HG03039 (cell line): ENCODE results near the gene SPACA7.

ENCODE experiments used
- ATAC-seq: cut with Tn5 transposase; IDR thresholded peaks from one replicate; pipeline ENCODE4 v1.9.1; 2021; ENCODE audit warnings: mild to moderate bottlenecking, moderate library complexity; ENCODE audit not compliant: unreplicated experiment

Gene SPACA7

GRCh38 chr13:112462408-112462807 is 86.3 kb downstream of the SPACA7 start:
- ATAC-seq, result no peak

- ATAC-seq, result no peak
These were observed 88.6 kb downstream of the SPACA7 start for GRCh38 chr13:112464720-112465119.

- ATAC-seq, result no peak
These were observed 89.3 kb downstream of the SPACA7 start for GRCh38 chr13:112465251-112466131.

GRCh38 chr13:112466132-112467058 is 90.2 kb downstream of the SPACA7 start:
- no peak for ATAC-seq

- no peak for ATAC-seq
These were observed 91.1 kb downstream of the SPACA7 start for GRCh38 chr13:112467236-112467635.

GRCh38 chr13:112468069-112468468 is 91.9 kb downstream of the SPACA7 start:
- ATAC-seq, result no peak

- ATAC-seq, result no peak
These were observed 93.1 kb downstream of the SPACA7 start for GRCh38 chr13:112469071-112469745.

- ATAC-seq, result no peak
These were observed 97.7 kb downstream of the SPACA7 start for GRCh38 chr13:112473818-112474217.

GRCh38 chr13:112474869-112475268 is 98.7 kb downstream of the SPACA7 start:
- ATAC-seq, result no peak

GRCh38 chr13:112475889-112476288 is 99.7 kb downstream of the SPACA7 start:
- ATAC-seq, result no peak

- no peak for ATAC-seq
These were observed 101.0 kb downstream of the SPACA7 start for GRCh38 chr13:112477070-112477619.

- no peak for ATAC-seq
These were observed 103.2 kb downstream of the SPACA7 start for GRCh38 chr13:112479389-112479788.

- ATAC-seq, result no peak
These were observed 105.3 kb downstream of the SPACA7 start for GRCh38 chr13:112481458-112481857.

GRCh38 chr13:112483299-112483698 is 107.1 kb downstream of the SPACA7 start:
- no peak for ATAC-seq
